CD14-positive monocyte (primary cell): ENCODE data around the gene PACSIN1. TPM values are rescaled to one million over a fixed set of nuclear protein-coding genes. Genes with fewer than 3 reads are reported as not detected.
"Not testable (repeated sequence)": the region's sequence is repeated elsewhere in the genome, so short reads cannot be mapped to it uniquely, and the experiment has no call there.

Experiments used
- DNase-seq, 3 donors: peaks; one replicate each; pipeline ENCODE4 v3.0.0-alpha.2; 2011 to 2022
- H2AFZ ChIP-seq: 2 replicates; pipeline ENCODE4 v1.6.0; 2012; ENCODE audit warnings: mild to moderate bottlenecking, low read depth, low read length, inconsistent platforms; ENCODE audit not compliant: insufficient read depth, poor library complexity, severe bottlenecking
- H3K27ac ChIP-seq, 2 donors: 1 replicate in 1 of 2; 2 replicates in 1 of 2; pipeline ENCODE4 v1.5.1; 2012 to 2013; ENCODE audit warnings: low read length in 2 of 2, control low read depth in 1 of 2, inconsistent platforms in 1 of 2, low read depth in 1 of 2, mild to moderate bottlenecking in 1 of 2
- H3K27me3 ChIP-seq, 2 donors: one replicate each; pipeline versions ENCODE4 v1.6.0 to v1.6.1; 2011 to 2013; ENCODE audit warnings: low read length in 2 of 2; ENCODE audit not compliant: control insufficient read depth in 2 of 2, insufficient read depth in 2 of 2
- H3K36me3 ChIP-seq, 2 donors: replicated peaks in 1 of 2; 1 replicate in 1 of 2; 2 replicates in 1 of 2; pipeline versions ENCODE4 v1.5.1 to v1.6.1; 2012 to 2013; ENCODE audit warnings: low read length in 2 of 2, control low read depth in 1 of 2, inconsistent platforms in 1 of 2, mild to moderate bottlenecking in 1 of 2; ENCODE audit not compliant: insufficient read depth in 2 of 2, control insufficient read depth in 1 of 2
- H3K4me1 ChIP-seq, 2 donors: 1 replicate in 1 of 2; 2 replicates in 1 of 2; pipeline versions ENCODE4 v1.5.1 to v1.6.1; 2012 to 2013; ENCODE audit warnings: low read length in 2 of 2, control low read depth in 1 of 2, inconsistent platforms in 1 of 2, mild to moderate bottlenecking in 1 of 2, moderate library complexity in 1 of 2; ENCODE audit not compliant: insufficient read depth in 2 of 2, control insufficient read depth in 1 of 2
- H3K4me2 ChIP-seq: replicated peaks from 2 replicates; pipeline ENCODE3; 2012; ENCODE audit warnings: low read length, moderate library complexity, mild to moderate bottlenecking; ENCODE audit not compliant: poor library complexity, severe bottlenecking; ENCODE audit errors: extremely low read depth
- H3K4me3 ChIP-seq, 3 experiments: fragments of 200-600 bp in 1 of 3; sonication (generic) in 1 of 3; replicated peaks in 1 of 3; 1 replicate in 2 of 3; 2 replicates in 1 of 3; pipeline ENCODE4 v1.5.1; 2011 to 2013; ENCODE audit warnings: low read length in 3 of 3, mild to moderate bottlenecking in 3 of 3, control low read depth in 2 of 3, low read depth in 2 of 3, inconsistent platforms in 1 of 3, moderate library complexity in 1 of 3
- H3K79me2 ChIP-seq: 2 replicates; pipeline ENCODE4 v1.6.0; 2012; ENCODE audit warnings: mild to moderate bottlenecking, control low read depth, inconsistent platforms, low read length, moderate library complexity; ENCODE audit not compliant: insufficient read depth
- H3K9ac ChIP-seq: 2 replicates; pipeline ENCODE4 v1.6.0; 2017; ENCODE audit warnings: low read length, mild to moderate bottlenecking; ENCODE audit not compliant: insufficient read depth, poor library complexity, severe bottlenecking
- H3K9me3 ChIP-seq, 2 donors: replicated peaks in 1 of 2; 1 replicate in 1 of 2; 2 replicates in 1 of 2; pipeline versions ENCODE4 v1.5.1 to v1.6.1; 2012 to 2013; ENCODE audit warnings: low read length in 2 of 2, control low read depth in 1 of 2; ENCODE audit not compliant: control insufficient read depth in 1 of 2, insufficient read depth in 1 of 2
- H4K20me1 ChIP-seq: 2 replicates; pipeline ENCODE4 v1.6.0; 2012; ENCODE audit warnings: mild to moderate bottlenecking, low read length, control low read depth, moderate library complexity; ENCODE audit not compliant: insufficient read depth
- H3K27ac Mint-ChIP-seq, 7 donors: one replicate each; pipeline ENCODE4 v1.8.0; 2020; ENCODE audit warnings: mild to moderate bottlenecking in 7 of 7, mixed read lengths in 7 of 7, moderate library complexity in 6 of 7, inconsistent platforms in 2 of 7
- H3K27me3 Mint-ChIP-seq, 3 donors: one replicate each; pipeline ENCODE4 v1.8.0; 2021 to 2022; ENCODE audit warnings: low read depth in 3 of 3, mild to moderate bottlenecking in 3 of 3, mixed read lengths in 3 of 3, moderate library complexity in 3 of 3, inconsistent platforms in 1 of 3
- H3K36me3 Mint-ChIP-seq, 2 donors: one replicate each; pipeline ENCODE4 v1.8.0; 2020; ENCODE audit warnings: mixed read lengths in 2 of 2, inconsistent platforms in 1 of 2, mild to moderate bottlenecking in 1 of 2
- H3K4me1 Mint-ChIP-seq: one replicate; pipeline ENCODE4 v1.8.0; 2020; ENCODE audit warnings: mild to moderate bottlenecking, mixed read lengths
- H3K4me3 Mint-ChIP-seq, 2 donors: one replicate each; pipeline ENCODE4 v1.8.0; 2020; ENCODE audit warnings: mild to moderate bottlenecking in 2 of 2, mixed read lengths in 2 of 2, moderate library complexity in 1 of 2
- H3K9me3 Mint-ChIP-seq, 7 donors: one replicate each; pipeline ENCODE4 v1.8.0; 2020 to 2022; ENCODE audit warnings: mixed read lengths in 7 of 7, mild to moderate bottlenecking in 6 of 7, moderate library complexity in 6 of 7, inconsistent platforms in 2 of 7
- CTCF ChIP-seq: fragments of 200-600 bp; IDR thresholded peaks from one replicate; pipeline ENCODE4 v1.8.0; 2022; ENCODE audit warnings: antibody characterized with exemption, mild to moderate bottlenecking
- WGBS: methylation state at CpG from one replicate; pipeline ENCODE4 v1.1.5; 2013; ENCODE audit warnings: missing lambda C conversion rate; ENCODE audit not compliant: insufficient coverage; 5-methylcytosine and 5-hydroxymethylcytosine counted together
- intact Hi-C, 2 donors: fragments of 100-400 bp; cut with micrococcal nuclease; formaldehyde crosslinking; loops; one replicate each; pipeline versions ENCODE4 v1.15.0 to v1.15.1; 2023
- polyA plus RNA-seq, 3 donors: library from polyadenylated mRNA; depleted of rRNA in 1 of 3; unstranded in 2 of 3; stranded (reverse) in 1 of 3; fragments of 300-500 nt in 2 of 3; fragments of >200 nt in 1 of 3; fragmentation: Illumina TruSeq in 2 of 3; gene quantifications; 1 replicate in 2 of 3; 2 replicates in 1 of 3; pipeline ENCODE4 v1.2.3, GENCODE V29; 2012 to 2021

Gene PACSIN1
- polyA plus RNA-seq, 3 donors = not detected

DNA sequence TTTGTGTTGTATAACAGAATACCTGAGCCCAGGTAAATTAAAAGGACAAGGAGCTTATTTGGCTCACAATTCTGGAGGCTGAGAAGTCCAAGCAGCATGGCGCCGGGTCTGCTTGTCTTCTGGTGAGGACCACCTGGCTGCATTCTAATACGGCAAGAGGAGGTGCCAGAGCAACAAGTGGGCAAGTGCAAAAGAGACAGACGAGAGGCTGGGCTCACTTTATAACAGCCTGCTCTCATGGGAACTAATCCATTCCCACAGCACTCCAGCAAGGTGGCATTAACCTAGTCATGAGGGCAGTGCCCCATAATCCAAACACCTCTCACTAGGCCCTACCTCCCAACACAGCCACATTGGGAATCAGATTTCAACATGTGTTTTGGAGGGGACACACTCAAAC, 12.9 kb downstream of the PACSIN1 start:
- Histone ChIP-seq H4K20me1 (no peaks in the 10 kb centered on the region), H3K27me3 (no peaks in the 10 kb centered on the region), H3K9me3 (peaks cover 0 to 3% of the 10 kb centered on the region in 2 donors), H3K4me1 (no peaks in the 10 kb centered on the region), H3K36me3 (no peaks in the 10 kb centered on the region), H3K4me2 (no peak overlapping the region), H3K79me2 (no peaks in the 10 kb centered on the region), H3K27ac (no peak overlapping the region), H3K4me3 (no peak overlapping the region), H3K9ac (no peak overlapping the region), H2AFZ (no peak overlapping the region)
- no peak for DNase-seq
- Mint-ChIP-seq H3K27ac (no peak overlapping the region), H3K9me3 (peaks cover 0 to 6% (median 5%) of the 10 kb centered on the region in 7 donors), H3K27me3 (peaks cover 0 to 5% (median 0%) of the 10 kb centered on the region in 3 donors), H3K4me1 (no peaks in the 10 kb centered on the region), H3K4me3 (no peak overlapping the region), H3K36me3 (no peaks in the 10 kb centered on the region)
- intact Hi-C loops = no loop called here
- TF ChIP-seq CTCF = no peak
- WGBS = 100% methylated on average over 4 of the region's 4 CpGs

DNA sequence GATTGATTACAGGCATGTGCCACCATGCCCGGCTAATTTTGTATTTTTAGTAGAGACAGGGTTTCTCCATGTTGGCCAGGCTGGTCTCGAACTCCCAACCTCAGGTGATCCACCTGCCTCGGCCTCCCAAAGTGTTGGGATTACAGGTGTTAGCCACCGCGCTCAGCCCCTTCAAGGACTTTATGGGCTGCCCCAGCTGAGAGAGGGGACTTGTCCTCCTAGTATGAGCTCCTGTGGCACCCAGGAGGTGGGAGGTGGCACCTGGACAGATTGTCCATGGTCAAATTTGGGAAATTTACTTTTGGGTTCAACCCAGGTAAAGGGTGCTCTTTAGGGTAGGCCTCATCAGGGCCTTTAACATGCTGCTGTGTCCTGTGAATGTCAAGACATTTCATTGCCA, 17.9 kb downstream of the PACSIN1 start:
- H3K4me2 ChIP-seq, H3K4me1 Mint-ChIP-seq, H3K4me3 Mint-ChIP-seq, H3K79me2 ChIP-seq, H3K27me3 Mint-ChIP-seq, H3K36me3 Mint-ChIP-seq, H3K27ac ChIP-seq, H4K20me1 ChIP-seq, H3K4me1 ChIP-seq, H3K4me3 ChIP-seq, DNase-seq, H3K9me3 Mint-ChIP-seq, intact Hi-C loops, H3K27ac Mint-ChIP-seq, H3K9me3 ChIP-seq, H3K36me3 ChIP-seq, H2AFZ ChIP-seq, H3K9ac ChIP-seq, H3K27me3 ChIP-seq: not testable (repeated sequence)
- WGBS = 100% methylated on average over 2 of the region's 5 CpGs
